Fibroblast of lung (primary cell): Measurements from ENCODE around the gene TLL2.

ENCODE experiments used
- EZH2 ChIP-seq: IDR thresholded peaks from 2 replicates; pipeline ENCODE4 v1.5.1; 2012; ENCODE audit warnings: low read length, control low read depth, mild to moderate bottlenecking; ENCODE audit errors: missing control alignments
- TF ChIP-seq, protein P1 (sequence below), 2 donors: IDR thresholded peaks in 1 of 2; conservative IDR thresholded peaks in 1 of 2; 1 replicate in 1 of 2; 2 replicates in 1 of 2; pipeline ENCODE4 v1.5.1; 2011 to 2012; ENCODE audit warnings: low read length in 2 of 2, control low read depth in 1 of 2, inconsistent platforms in 1 of 2, low read depth in 1 of 2, mild to moderate bottlenecking in 1 of 2

DNA sequence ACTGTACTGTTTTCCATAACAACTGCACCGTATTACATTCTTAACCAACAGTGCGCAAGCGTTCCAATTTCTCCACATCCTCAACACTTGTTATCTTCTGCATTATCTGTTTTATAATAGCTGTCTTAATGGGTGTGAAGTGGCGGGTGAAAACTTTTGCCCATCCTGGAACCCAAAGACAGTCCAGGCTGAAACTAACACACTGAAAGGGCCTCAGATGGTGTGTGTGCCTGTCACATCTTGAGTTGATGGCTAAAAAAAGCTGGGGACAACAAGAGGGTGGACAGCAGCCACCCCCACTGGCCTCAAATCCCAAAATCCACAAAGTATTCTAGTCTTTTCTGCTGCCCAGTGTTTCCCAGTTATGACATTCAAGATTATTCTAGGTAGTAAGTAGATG lies 174.3 kb downstream of the TLL2 start:
- TF ChIP-seq, protein P1, sequence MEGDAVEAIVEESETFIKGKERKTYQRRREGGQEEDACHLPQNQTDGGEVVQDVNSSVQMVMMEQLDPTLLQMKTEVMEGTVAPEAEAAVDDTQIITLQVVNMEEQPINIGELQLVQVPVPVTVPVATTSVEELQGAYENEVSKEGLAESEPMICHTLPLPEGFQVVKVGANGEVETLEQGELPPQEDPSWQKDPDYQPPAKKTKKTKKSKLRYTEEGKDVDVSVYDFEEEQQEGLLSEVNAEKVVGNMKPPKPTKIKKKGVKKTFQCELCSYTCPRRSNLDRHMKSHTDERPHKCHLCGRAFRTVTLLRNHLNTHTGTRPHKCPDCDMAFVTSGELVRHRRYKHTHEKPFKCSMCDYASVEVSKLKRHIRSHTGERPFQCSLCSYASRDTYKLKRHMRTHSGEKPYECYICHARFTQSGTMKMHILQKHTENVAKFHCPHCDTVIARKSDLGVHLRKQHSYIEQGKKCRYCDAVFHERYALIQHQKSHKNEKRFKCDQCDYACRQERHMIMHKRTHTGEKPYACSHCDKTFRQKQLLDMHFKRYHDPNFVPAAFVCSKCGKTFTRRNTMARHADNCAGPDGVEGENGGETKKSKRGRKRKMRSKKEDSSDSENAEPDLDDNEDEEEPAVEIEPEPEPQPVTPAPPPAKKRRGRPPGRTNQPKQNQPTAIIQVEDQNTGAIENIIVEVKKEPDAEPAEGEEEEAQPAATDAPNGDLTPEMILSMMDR (conservative IDR thresholded peaks at IDR 0.05 in 1 of 2, IDR thresholded peaks at IDR 0.05 in 1 of 2; ENCODE audit: low read depth in 1 of 2, low read length in 2 of 2), result no peak
- TF ChIP-seq EZH2, result no peak
